Measurements from ENCODE around the gene NQO2. TPM values are rescaled to one million over a fixed set of nuclear protein-coding genes. Genes with fewer than 3 reads are reported as not detected.
"Not testable (repeated sequence)": the region's sequence is repeated elsewhere in the genome, so short reads cannot be mapped to it uniquely, and the experiment has no call there.

The NQO2 gene
- total and polyA plus RNA-seq, 2 donors (not counting 1 experiment from before 2014, with no cell fraction given), result 12.1 to 13.5 TPM

DNA sequence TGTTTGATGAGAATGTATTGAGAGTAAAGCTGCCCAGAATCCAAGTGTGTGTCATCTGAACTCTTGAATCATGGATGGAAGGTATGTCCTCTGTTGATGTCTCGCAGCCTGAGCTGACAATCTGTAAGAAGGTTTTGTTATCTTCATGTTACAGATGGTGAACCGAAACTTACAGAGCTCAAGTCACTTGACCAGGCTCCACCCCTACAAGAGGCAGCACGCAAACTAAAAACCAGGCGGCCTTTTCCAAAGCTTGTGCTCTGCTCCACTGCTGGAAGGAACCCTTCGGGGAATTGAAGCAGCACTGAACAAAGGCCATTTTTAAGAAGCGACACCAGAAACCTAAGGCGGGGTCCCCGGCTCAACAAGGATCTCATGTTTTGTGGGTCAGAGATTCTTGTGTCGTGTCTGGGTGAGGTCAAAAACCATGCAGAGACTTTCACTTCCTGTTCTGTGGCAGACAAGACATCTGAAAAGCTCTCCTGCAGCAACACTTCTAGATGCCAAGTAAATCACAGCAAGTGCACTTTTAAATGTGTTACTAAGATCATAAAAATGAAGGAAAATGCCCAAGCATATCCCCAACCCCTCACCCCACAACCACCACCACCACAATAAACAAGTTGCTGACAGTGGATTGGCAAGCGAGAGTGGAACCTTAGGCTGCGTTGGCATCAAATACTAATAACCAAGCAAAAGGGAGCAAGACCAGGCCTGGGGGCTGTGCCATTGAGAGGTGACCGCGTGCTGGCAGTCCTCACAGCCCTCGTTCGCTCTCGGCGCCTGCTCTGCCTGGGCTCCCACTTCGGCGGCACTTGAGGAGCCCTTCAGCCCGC lies 27.3 kb downstream of the NQO2 start:
- Histone ChIP-seq H3K27ac (ENCODE audit: insufficient read depth, low read length) (no peak overlapping the region), H3K4me1 (ENCODE audit: control insufficient read depth, extremely low read depth, insufficient read depth, low read length) (peaks cover 6% of the 10 kb centered on the region), H3K27me3 (ENCODE audit: control insufficient read depth, insufficient read depth, low read length) (no peaks in the 10 kb centered on the region), H3K9ac (ENCODE audit: insufficient read depth, low read length) (no peak overlapping the region), H3K9me3 (ENCODE audit: control insufficient read depth, insufficient read depth, low read depth, low read length) (no peaks in the 10 kb centered on the region), H3K79me2 (ENCODE audit: control insufficient read depth, insufficient read depth, low read length) (peaks cover 8% of the 10 kb centered on the region), H3K4me3 (replicated peaks in 1 of 4; ENCODE audit: control extremely low read depth in 1 of 4, insufficient read depth in 1 of 4, low read depth in 3 of 4, low read length in 4 of 4) (no peak overlapping the region), H2AFZ (ENCODE audit: low read length) (no peak overlapping the region), H3K36me3 (ENCODE audit: control insufficient read depth, insufficient read depth, low read length) (no peaks in the 10 kb centered on the region), H4K20me1 (ENCODE audit: control insufficient read depth, extremely low read depth, insufficient read depth, low read length) (no peaks in the 10 kb centered on the region), H3K4me2 (ENCODE audit: extremely low read depth, insufficient read depth, low read length) (no peak overlapping the region)
- TF ChIP-seq CTCF (conservative IDR thresholded peaks at IDR 0.05 in 1 of 2, IDR thresholded peaks at IDR 0.05 in 1 of 2; ENCODE audit: low read depth in 1 of 2, low read length in 2 of 2) (no peak), EZH2 (IDR thresholded peaks at IDR 0.05; ENCODE audit: low read length, missing control alignments) (no peak)
- peak in 1 of 2 donors; percentile 41 for DNase-seq (ENCODE audit: low read depth in 2 of 2)

GRCh38 chr6:3028156-3028555 lies 28.5 kb downstream of the NQO2 start:
- not testable (repeated sequence) for H3K79me2 ChIP-seq (ENCODE audit: control insufficient read depth, insufficient read depth, low read length); H4K20me1 ChIP-seq (ENCODE audit: control insufficient read depth, extremely low read depth, insufficient read depth, low read length); DNase-seq (ENCODE audit: low read depth in 2 of 2); H3K27ac ChIP-seq (ENCODE audit: insufficient read depth, low read length); H2AFZ ChIP-seq (ENCODE audit: low read length); H3K27me3 ChIP-seq (ENCODE audit: control insufficient read depth, insufficient read depth, low read length); H3K36me3 ChIP-seq (ENCODE audit: control insufficient read depth, insufficient read depth, low read length); H3K4me1 ChIP-seq (ENCODE audit: control insufficient read depth, extremely low read depth, insufficient read depth, low read length); H3K9me3 ChIP-seq (ENCODE audit: control insufficient read depth, insufficient read depth, low read depth, low read length); H3K4me2 ChIP-seq (ENCODE audit: extremely low read depth, insufficient read depth, low read length); H3K9ac ChIP-seq (ENCODE audit: insufficient read depth, low read length); H3K4me3 ChIP-seq (replicated peaks in 1 of 4; ENCODE audit: control extremely low read depth in 1 of 4, insufficient read depth in 1 of 4, low read depth in 3 of 4, low read length in 4 of 4)

DNA sequence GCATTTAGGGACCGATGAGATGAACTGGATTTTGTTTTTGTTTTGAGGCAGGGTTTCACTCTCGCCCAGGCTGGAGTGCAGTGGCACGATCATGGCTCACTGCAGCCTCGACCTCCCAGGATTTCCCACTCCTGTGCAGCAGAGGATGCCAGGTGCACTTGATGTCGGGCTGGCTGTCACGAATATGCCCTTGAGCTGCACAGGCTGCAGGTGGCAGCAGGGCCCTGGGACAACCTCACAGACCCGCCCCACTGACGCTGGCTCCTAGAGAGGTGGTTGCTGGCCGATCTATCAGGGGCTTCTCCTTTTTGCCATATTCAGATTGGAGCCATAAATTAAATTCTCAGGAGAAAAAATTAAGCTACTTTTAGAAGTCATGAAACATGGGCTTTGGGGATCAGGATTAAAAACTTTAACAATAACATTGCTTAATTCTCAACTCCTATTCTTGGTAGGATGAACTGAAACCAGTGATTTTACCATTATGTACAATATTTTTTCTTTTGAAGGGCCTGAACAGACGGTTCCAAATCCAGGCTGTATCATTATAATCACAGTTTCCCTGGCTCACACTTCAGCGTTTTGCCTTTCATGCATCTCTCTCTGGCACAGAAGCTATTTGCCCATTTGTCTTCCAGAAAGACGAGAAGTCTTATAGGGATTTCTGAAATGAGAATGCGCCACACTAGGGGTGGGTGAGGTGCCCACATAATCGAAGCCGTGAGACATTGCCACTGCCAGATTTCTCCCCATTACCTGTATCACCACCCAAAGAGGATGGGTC lies 32.4 kb downstream of the NQO2 start:
- Histone ChIP-seq H3K9ac (ENCODE audit: insufficient read depth, low read length) (no peak overlapping the region), H4K20me1 (ENCODE audit: control insufficient read depth, extremely low read depth, insufficient read depth, low read length) (no peaks in the 10 kb centered on the region), H3K4me3 (replicated peaks in 1 of 4; ENCODE audit: control extremely low read depth in 1 of 4, insufficient read depth in 1 of 4, low read depth in 3 of 4, low read length in 4 of 4) (no peak overlapping the region), H3K27ac (ENCODE audit: insufficient read depth, low read length) (no peak overlapping the region), H3K9me3 (ENCODE audit: control insufficient read depth, insufficient read depth, low read depth, low read length) (no peaks in the 10 kb centered on the region), H2AFZ (ENCODE audit: low read length) (no peak overlapping the region), H3K79me2 (ENCODE audit: control insufficient read depth, insufficient read depth, low read length) (no peaks in the 10 kb centered on the region), H3K4me1 (ENCODE audit: control insufficient read depth, extremely low read depth, insufficient read depth, low read length) (no peaks in the 10 kb centered on the region), H3K27me3 (ENCODE audit: control insufficient read depth, insufficient read depth, low read length) (no peaks in the 10 kb centered on the region), H3K4me2 (ENCODE audit: extremely low read depth, insufficient read depth, low read length) (no peak overlapping the region), H3K36me3 (ENCODE audit: control insufficient read depth, insufficient read depth, low read length) (no peaks in the 10 kb centered on the region)
- DNase-seq (ENCODE audit: low read depth in 2 of 2), result no peak
- no peak for TF ChIP-seq EZH2 (IDR thresholded peaks at IDR 0.05; ENCODE audit: low read length, missing control alignments)

All from fibroblast of lung (primary cell).